Cerebellar cortex (tissue), 1 donor: ENCODE measurements around the gene PPFIA1.
"Not testable (repeated sequence)": the region's sequence is repeated elsewhere in the genome, so short reads cannot be mapped to it uniquely, and the experiment has no call there.

ENCODE experiments used
- DNase-seq: peaks from one replicate; pipeline ENCODE4 v3.0.0-alpha.2; 2015; ENCODE audit warnings: low spot score

PPFIA1 gene

GRCh38 chr11:70326365-70326811, 55.9 kb downstream of the PPFIA1 start:
- DNase-seq, result peak; percentile 35

- DNase-seq, result no peak
Measured at GRCh38 chr11:70326833-70327232, 56.3 kb downstream of the PPFIA1 start.

- no peak for DNase-seq
Measured at GRCh38 chr11:70327717-70328116, 57.2 kb downstream of the PPFIA1 start.

GRCh38 chr11:70328556-70328955, 58.1 kb downstream of the PPFIA1 start:
- no peak for DNase-seq

- DNase-seq, result not testable (repeated sequence)
Measured at GRCh38 chr11:70331320-70331843, 60.9 kb downstream of the PPFIA1 start.

- peak; percentile 94 for DNase-seq
Measured at GRCh38 chr11:70331901-70332300, 61.4 kb downstream of the PPFIA1 start.

- DNase-seq, result peak; percentile 37
Measured at GRCh38 chr11:70332567-70332966, 62.1 kb downstream of the PPFIA1 start.

- peak; percentile 91 for DNase-seq
Measured at GRCh38 chr11:70333261-70333660, 62.8 kb downstream of the PPFIA1 start.

- DNase-seq, result no peak
Measured at GRCh38 chr11:70334351-70334995, 64.0 kb downstream of the PPFIA1 start.

- no peak for DNase-seq
Measured at GRCh38 chr11:70335511-70335910, 65.0 kb downstream of the PPFIA1 start.

GRCh38 chr11:70338594-70338993, 68.1 kb downstream of the PPFIA1 start:
- no peak for DNase-seq

GRCh38 chr11:70339066-70339465, 68.6 kb downstream of the PPFIA1 start:
- no peak for DNase-seq

GRCh38 chr11:70341881-70342429, 71.5 kb downstream of the PPFIA1 start:
- DNase-seq, result no peak

GRCh38 chr11:70343636-70344035, 73.1 kb downstream of the PPFIA1 start:
- DNase-seq, result no peak

GRCh38 chr11:70348191-70348590, 77.7 kb downstream of the PPFIA1 start:
- DNase-seq, result no peak

- no peak for DNase-seq
Measured at GRCh38 chr11:70348608-70349007, 78.1 kb downstream of the PPFIA1 start.

GRCh38 chr11:70351646-70352045, 81.2 kb downstream of the PPFIA1 start:
- no peak for DNase-seq

GRCh38 chr11:70352100-70352499, 81.6 kb downstream of the PPFIA1 start:
- DNase-seq, result no peak

- DNase-seq, result no peak
Measured at GRCh38 chr11:70352601-70353000, 82.1 kb downstream of the PPFIA1 start.

GRCh38 chr11:70353329-70353728, 82.8 kb downstream of the PPFIA1 start:
- no peak for DNase-seq

- no peak for DNase-seq
Measured at GRCh38 chr11:70353900-70354568, 83.5 kb downstream of the PPFIA1 start.

GRCh38 chr11:70354629-70355028, 84.1 kb downstream of the PPFIA1 start:
- DNase-seq, result no peak

GRCh38 chr11:70358753-70359152, 88.3 kb downstream of the PPFIA1 start:
- DNase-seq, result no peak
